RCC 7860 (cell line): ENCODE results near the gene TRIM17.
"Not testable (repeated sequence)": the region's sequence is repeated elsewhere in the genome, so short reads cannot be mapped to it uniquely, and the experiment has no call there.

ENCODE experiments used
- DNase-seq: peaks from one replicate; pipeline ENCODE4 v3.0.0-alpha.2; 2015; ENCODE audit warnings: low spot score
- FAIRE-seq: peaks from 2 replicates; lab custom pipeline; 2012; peaks lifted over from hg19 to GRCh38; lab: Jason Lieb, UNC

The TRIM17 gene

DNA sequence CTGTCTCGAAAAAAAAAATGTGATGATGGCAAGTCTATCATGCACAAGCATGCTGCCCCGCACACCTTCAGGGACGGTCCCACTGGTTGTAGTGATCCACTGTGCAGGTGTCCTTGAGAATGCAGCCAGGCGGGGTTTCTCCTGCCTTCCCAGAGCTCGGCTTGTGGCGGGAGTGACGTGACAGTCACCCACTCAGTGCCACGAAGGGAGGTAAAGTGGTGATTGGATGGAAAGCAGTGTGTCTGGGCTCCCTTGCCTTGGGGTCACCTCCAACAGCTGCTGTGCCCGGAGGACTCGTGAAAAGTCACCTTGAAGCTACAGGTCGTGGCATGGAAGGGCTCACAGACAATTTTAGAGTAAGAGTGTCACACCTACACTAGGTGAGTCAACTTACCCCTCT lies 33.5 kb upstream of the TRIM17 start:
- DNase-seq (no peak), FAIRE-seq (no peak)

DNA sequence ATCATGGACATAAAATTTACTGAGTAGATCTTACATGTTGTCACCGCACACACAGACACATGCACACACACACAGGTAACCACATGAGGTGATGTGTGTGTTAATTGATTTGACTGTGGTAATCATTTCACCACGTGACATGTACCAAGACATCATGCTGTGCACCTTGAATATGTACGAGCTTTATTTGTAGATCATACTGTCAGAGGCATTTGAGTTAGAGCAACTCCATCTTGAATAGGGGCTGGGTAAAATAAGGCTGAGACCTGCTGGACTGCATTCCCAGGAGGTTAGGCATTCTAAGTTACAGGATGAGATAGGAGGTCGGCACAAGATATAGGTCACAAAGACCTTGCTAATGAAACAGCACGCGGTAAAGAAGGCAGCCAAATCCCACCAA lies 31.7 kb upstream of the TRIM17 start:
- no peak for DNase-seq
- FAIRE-seq: no peak

DNA sequence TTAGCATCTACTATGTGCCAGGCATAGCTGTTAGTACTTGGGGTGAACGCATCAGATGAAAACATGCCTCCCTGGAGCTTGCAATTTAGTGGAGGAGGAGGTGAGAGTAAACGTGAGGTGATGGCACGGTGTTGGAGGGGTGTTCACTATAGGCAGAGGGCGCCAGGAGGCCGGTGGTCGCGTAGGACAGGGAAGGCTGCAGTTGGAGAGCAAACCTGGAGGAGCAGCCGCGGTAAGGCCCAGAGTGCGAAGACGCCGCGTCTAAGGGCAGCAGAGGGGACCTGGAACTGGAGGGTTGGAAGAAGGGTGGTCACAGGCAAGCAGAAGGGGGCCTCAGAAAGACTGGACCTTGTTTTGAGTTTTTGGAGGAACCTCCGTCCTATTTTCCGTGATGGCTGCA lies 30.2 kb upstream of the TRIM17 start:
- FAIRE-seq: no peak
- DNase-seq: no peak

DNA sequence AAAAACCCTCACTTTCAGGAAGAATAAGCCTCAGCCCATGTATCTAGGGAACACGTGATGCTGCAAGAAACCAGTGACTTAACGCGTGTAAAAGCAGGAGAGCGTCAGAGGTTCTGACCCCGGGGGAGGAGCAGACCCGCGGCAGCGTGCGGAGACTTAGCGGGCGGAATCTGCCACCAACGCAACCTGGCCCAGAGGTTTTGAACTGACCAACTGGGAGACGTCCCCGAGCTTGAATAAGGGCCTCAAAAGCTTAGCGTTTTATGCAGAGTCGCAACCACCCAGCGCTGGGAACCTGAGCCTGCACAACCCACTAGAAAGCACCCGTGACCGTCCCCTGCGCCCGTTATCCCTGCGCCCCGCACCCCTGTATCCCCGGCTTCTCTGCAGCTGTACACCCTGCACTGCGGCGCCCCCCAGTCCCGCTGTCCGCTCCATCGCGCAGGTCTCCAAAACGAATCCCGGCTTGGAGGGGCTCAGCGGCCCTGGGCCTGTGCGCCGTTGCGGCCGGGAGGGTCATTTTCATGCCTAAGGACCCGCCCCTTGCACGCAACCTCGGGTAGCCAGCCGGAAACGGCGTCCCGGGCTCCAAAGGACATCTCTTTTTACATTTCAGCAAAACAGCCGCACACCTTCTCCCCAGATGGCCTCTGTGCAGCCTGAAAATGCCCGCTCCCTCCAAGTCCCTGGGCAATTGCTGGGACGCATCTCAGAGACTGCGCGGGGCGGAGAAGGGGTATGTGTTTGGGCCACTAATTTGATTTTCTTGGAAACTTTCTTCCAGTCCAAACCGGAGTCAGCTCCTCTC lies 29.4 kb upstream of the TRIM17 start:
- no peak for FAIRE-seq

DNA sequence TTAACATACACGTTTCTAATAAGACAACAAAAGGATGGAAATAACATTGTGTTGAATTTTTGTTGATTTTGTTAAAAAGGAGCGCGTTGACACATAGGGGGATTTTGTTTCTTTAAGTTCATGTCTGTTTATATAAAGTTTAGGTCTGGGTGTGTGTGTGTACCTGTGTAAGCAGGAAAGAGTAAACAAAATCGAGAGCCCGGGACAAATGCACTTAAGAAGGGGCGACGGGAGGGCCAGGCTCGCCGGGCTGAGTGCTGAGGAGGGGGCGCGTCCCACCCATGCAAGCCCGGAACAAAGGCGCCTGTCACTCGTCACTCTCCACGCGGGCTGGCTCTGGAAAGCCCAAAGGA lies 28.8 kb upstream of the TRIM17 start:
- no peak for FAIRE-seq
- DNase-seq: no peak

More for the DNA sequence above, 29.4 kb upstream of the TRIM17 start:
- DNase-seq: no peak

DNA sequence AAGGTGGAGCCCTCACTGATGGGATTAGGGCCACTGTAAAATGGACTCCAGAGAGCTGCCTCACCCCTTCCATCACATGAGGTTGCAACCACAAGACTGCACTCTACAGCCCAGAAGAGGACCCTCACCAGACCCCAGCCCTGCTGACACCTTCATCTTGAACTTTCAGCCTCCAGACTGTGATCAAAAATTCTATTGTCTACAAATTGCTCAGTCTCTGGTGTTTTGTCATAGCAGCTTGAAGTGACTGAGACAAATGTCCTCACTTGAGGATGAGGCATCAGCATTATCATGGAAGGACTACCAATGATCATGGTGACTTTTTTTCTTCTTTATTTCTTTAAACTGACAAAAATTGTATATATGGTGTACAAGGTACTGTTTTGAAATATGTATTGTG lies 26.7 kb upstream of the TRIM17 start:
- DNase-seq: no peak
- no peak for FAIRE-seq

DNA sequence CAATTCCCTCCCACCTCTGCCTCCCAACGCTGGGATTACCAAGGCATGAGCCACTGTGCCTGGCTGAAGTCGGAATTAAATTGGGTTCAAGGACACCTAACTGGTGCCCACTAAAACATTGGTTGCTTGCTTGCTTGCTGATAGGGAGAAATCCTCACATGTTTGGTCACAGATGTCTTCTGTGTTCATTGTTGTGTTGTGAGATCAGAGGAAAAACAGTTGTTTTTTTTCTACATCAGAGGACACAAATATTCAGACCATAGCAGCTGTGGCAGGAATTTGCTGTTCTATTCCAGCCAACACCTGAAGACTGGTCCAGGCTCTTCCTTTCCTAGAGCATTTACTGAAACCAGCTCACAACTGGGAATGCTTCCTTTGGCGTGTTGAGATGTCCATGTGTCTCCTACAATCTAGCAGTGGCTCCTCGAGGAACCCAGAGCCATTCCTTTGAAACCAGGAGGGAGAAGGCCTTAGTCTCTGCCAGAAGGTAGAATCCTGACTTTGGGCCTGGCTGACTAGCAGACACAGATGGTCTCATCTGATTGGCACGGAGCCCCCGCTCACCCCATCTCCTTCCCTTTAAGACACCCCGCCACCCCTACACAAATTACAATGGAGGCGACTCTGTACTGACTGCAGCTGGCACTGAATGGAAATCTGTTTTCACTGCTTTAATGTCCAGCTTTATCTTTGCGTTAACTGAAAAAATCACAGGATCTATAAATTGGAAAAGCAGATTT lies 24.3 kb upstream of the TRIM17 start:
- FAIRE-seq: no peak

DNA sequence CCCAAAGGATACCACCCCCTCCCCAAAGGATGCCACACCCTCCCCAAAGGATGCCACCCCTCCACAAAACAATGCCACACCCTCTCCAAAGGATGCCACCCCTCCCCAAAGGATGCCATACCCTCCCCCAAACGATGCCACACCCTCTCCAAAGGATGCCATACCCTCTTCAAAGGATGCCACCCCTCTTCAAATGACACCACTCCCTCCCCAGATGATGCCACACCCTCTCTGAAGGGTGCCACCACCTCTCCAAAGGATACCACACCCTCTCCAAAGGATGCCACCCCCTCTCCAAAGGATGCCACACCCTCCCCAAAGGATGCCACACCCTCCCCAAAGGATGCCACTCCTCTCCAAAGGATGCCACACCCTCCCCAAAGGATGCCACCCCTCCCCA lies 21.6 kb upstream of the TRIM17 start:
- FAIRE-seq: no peak
- no peak for DNase-seq

More for the DNA sequence above, 24.3 kb upstream of the TRIM17 start:
- DNase-seq: no peak

DNA sequence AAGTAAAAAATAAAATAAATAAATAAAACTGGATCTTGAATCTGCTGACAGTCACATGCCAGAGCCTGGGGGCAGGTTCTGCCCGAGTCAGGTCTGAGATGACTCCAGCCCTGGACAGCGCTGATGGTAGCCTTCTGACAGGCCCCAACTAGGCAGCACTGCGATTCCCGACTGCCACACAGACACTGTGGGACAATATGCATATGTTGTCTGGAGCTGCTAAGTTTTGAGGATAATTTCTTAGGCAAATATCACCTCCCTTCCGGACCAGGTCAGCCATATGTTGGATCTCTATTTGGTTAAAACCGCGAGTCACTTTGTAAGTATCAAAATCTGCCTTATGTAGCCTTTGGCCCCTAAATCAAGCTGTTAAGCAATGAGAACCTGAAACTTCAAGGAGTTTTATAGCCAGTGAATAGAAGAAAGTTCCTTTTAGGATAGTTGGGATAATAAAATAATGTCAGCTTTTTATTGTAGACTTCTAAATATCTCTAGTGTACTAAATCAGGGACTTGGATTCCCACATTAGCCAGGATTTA lies 20.8 kb upstream of the TRIM17 start:
- DNase-seq (no peak), FAIRE-seq (no peak)

DNA sequence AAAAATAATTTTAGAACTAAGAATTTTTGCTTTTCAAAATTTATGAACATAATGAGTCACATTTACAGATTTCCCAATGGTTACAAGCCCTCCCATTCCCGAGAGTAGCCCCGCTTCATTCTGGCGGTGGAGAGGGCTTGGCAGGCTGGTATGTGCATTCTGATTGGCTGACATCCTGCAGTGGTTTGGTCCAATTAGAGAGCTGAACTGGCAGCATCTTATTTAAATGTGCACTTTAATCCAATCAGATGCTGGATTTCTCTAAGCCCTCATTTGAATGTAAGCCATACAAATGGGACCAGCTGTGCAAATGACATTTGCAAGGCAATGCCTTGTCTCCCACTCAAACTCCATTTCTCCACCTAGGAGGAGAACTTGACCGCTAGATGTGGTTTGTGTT lies 18.0 kb upstream of the TRIM17 start:
- FAIRE-seq (no peak), DNase-seq (no peak)

DNA sequence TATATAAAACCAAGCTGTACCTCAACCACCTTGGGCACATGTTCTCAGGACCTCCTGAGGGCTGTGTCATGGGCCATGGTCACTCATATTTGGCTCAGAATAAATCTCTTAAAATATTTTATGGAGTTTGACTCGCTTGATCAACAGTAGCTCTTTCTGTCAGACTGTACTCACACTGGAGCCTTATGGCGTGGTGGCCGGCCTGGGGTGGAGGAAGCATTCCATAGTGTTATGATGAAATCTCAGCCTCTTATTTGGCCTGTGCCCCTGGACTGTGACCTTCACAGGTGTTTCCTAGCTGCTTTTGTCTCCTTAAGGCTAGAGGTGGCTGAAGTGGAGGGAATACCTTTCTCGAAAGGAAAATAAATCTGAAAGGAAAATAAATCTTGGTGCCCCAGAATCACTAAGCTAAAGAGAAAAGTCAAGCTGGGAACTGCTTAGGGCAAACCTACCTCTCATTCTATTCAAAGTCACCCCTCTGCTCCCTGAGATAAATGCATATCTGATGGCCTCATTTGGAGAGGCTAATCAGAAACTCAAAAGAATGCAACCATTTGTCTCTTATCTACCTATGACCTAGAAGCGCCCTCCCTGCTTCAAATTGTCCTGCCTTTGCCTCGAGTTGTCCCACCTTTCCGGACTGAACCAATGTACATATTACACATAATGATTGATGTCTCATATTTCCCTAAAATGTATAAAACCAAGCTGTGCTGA lies 16.8 kb upstream of the TRIM17 start:
- not testable (repeated sequence) for FAIRE-seq, DNase-seq

DNA sequence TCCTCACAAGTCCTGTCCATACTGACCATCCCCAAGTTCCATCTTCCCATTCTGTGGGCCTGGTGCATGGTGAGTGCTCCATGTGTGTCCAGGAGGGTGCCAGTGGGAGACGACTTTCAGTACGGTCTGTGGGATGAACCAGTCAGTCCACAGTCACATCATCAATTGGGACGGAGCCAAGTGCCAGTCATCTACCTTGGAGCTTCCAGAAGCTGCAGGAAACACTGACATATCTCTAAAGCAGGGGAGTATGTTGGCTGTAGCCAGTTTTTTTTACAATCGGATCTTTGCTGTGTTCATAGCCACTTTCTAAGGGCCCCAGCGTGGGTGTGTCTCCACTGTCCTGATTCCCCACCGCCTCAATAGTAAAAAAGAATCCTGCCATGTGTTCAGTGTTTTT lies 13.6 kb upstream of the TRIM17 start:
- FAIRE-seq (no peak), DNase-seq (no peak)

DNA sequence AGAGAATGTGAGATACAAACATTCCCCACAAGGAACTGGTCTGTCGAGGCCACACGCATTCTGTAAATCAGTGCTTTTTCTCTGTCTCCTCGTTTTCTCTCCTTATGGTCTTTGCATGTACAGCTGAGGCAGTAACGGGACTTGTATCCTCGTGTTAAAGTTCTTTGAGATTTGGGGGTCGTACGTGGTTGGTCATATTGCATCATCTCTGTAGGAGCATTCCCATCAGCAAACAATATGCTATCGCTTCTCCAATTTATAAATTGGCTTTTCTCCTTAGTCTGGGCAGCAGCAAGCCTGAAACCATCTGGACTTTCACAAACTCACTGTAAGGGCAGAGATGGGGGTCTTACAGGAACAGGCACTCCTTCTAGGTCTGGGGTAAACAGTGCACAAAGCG lies 13.0 kb upstream of the TRIM17 start:
- FAIRE-seq (no peak), DNase-seq (no peak)

DNA sequence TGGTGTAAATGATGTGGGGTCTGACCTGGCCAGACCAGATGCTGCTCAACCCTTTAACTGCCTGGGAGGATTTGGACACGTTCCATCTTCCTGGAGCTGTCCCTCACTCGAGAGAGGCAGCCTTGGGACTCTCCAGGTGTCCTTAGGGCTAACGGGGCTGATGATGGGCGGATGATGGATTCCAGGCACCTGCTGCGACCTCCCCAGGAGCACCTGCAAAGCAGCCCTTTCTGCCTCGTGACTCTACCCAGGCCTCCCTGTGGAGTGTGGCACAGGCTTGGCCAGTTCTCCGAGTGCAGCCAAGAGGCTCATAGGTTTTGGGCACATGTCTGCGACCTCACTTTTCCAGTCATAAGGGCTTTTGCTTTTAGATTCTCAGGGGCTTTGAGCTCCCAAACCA lies 12.3 kb upstream of the TRIM17 start:
- FAIRE-seq (no peak), DNase-seq (no peak)

DNA sequence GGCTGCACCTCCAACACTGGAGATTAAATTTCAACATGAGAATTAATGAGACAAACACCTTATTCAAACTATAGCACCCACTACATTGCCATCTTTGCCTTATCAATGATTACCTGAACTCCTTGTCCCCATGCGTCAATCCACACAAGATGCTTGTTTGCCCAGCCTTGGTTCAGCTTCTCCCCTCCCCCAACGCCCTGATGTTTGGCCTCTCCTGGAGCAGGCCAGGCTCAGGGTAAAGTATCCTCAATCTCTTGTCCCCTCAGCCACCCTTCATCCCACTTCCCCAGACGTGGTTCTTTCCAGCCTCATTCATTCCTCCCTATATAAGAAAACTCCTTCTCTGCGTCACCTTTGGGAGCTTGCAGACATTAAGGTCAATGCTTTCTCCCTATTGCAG lies 11.8 kb upstream of the TRIM17 start:
- FAIRE-seq (no peak), DNase-seq (no peak)

DNA sequence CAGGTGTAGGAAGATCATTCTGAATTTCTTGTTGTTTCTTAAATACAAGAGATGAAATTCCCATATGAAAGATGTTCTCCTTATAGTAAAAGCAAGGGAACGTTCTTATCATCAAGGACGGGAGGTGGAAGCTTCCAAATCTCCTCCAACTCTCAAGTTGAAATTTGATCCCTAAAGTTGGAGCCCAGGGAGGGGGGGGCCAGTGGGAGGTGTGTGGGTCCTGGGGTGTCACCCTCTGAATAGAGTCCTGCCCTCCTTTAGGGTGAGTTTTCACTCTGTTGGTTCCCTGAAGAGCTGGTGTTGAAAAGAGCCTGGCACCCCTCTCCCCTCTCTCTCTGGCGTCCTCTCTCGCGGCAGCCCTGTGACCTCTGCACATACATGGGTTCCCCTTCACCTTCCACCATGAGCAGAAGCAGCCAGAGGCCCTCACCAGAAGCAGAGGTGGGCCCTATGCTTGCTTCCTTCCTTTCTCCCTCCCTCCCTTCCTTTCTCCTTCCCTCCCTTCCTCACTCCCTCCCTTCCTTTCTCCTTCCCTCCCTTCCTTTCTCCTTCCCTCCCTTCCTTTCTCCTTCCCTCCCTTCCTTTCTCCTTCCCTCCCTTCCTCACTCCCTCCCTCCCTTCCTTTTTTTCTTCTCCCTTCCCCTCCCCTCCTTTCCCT lies 10.0 kb upstream of the TRIM17 start:
- FAIRE-seq: no peak
- DNase-seq: no peak

DNA sequence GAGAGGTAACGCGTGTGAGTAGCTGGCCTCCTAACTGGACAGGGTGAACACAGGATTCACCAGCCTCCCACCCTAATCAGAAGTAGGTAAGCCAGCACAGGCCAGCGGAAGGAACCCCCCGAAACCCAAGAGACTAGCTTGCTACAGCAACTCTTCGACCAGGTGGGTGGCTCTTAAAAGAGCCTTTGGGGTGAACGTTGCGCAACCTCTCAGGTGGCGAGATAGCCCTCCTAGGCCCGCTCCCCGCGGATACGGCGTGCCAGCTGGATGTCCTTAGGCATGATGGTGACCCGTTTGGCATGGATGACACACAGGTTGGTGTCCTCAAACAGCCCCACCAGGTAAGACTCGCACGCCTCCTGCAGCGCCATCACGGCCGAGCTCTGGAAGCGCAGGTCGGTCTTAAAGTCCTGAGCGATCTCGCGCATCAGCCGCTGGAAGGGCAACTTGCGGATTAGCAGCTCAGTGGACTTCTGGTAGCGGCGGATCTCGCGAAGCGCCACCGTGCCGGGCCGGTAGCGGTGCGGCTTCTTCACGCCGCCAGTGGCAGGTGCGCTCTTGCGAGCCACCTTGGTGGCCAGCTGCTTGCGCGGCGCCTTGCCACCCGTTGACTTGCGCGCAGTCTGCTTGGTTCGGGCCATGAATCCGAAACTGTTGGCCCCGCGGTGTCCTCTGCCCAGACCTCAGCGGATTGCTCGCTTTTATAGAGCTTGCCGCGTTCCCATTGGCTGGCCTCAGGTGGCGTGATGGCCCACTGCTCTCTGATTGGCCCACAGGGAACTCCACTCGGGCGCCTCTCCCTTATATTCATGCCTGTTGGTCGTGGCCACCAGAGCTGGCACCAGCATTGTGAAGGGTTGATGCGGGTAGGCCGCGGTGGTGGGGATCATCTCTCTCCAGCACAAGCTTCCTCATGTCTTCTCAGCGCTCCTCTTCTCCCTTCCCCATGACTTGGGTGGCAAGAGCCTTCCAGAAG lies 8.3 kb upstream of the TRIM17 start:
- no peak for FAIRE-seq
- no peak for DNase-seq

DNA sequence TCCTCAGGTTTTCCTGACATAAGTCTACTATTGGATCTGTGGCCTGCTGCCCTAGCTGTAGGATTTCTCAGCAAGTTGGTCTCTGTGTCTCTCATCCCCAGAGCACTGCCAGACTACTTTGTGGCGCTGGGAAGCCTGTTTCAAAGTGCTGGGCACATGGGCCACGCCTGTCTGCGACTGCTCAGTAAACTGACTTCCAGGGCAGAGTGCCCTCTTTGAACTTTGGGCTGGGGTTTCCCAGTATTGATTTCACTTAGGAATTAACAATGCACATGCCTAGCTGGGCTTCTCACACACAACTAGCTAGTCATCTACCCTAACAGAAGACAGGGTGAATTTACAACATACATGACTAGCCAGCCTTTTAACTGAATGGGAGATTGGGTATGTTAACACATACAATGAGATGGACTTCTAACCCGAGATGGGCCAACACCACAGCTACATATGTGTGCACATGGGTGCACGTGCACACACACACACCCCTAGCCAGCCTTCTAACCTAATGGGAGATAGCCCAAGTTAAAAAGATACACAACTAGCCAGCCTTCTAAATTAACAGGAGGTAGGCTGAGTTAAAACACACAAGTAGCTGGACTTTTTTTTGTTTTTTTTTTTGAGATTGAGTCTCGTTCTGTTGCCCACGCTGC lies 6.9 kb upstream of the TRIM17 start:
- DNase-seq (no peak), FAIRE-seq (no peak)
